GM12864 (cell line): ENCODE results near the gene POLR1D.

Experiments
- DNase-seq: peaks from one replicate; pipeline ENCODE4 v3.0.0-alpha.2; 2011; ENCODE audit warnings: low read depth
- H3K4me3 ChIP-seq: 2 replicates; pipeline ENCODE4 v1.5.1; 2011; ENCODE audit warnings: mild to moderate bottlenecking, low read depth, low read length, control low read depth
- TF ChIP-seq, protein P1 (sequence below): IDR thresholded peaks from 2 replicates; pipeline ENCODE4 v1.5.1; 2011; ENCODE audit warnings: low read depth, mild to moderate bottlenecking, moderate library complexity, low read length, control low read depth, inconsistent platforms; ENCODE audit errors: missing control alignments

Gene POLR1D

DNA sequence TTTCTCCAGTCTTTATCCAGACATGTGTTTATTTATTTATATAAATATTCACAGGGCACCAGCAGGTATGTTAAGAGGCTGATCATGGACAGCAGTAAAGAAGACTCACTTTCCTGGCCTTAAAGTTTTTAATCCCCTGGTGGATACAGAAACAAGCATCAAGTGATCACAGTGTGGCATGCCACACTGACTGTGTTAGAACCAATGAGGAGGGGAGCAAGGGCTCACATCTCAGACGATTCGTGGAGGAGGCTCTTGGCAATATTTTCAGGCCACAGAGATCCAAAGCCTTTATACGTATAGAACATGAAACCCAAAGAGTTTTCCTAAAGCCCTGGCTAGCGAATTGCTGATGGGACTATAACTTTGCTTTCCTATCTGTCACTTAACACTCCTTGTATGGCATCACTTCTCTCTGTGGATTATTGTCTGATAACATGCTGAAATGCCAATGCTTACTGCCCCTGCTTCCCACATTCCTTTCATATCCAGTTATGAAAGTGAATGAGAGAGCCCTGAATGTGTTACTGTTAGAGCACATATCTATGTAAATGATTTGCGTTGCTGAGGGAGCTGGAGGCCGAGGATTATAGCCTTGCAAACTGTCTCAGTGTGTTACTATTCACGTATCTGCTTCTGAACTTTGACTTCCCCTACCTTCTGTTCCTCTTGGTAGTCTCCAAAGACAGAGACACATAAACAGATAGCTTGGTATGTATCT is 37.6 kb downstream of the POLR1D start:
- no peak for DNase-seq
- no peak overlapping the region for H3K4me3 ChIP-seq
- TF ChIP-seq, protein P1, sequence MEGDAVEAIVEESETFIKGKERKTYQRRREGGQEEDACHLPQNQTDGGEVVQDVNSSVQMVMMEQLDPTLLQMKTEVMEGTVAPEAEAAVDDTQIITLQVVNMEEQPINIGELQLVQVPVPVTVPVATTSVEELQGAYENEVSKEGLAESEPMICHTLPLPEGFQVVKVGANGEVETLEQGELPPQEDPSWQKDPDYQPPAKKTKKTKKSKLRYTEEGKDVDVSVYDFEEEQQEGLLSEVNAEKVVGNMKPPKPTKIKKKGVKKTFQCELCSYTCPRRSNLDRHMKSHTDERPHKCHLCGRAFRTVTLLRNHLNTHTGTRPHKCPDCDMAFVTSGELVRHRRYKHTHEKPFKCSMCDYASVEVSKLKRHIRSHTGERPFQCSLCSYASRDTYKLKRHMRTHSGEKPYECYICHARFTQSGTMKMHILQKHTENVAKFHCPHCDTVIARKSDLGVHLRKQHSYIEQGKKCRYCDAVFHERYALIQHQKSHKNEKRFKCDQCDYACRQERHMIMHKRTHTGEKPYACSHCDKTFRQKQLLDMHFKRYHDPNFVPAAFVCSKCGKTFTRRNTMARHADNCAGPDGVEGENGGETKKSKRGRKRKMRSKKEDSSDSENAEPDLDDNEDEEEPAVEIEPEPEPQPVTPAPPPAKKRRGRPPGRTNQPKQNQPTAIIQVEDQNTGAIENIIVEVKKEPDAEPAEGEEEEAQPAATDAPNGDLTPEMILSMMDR = no peak

DNA sequence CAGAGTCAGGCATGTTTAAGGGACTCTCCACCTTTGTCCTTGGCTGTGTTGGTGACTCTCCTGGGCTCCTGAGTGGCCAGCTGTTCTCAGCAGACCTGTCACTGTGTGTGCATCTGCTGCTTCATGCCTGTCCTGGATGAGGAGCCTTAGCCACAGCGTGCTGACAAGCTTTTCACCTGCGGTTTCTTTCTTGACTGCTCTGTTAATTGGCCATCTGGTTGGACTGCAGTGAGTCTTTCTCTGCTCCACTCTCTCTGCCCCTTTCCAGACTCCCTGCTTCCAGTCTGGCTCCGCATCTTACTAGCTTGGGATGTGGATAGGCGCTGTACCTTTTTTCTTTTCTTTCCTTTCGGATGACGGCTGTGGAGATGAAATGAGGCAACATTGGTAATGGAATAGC is 38.8 kb downstream of the POLR1D start:
- H3K4me3 ChIP-seq = no peak overlapping the region
- no peak for DNase-seq
- TF ChIP-seq, protein P1 = no peak

DNA sequence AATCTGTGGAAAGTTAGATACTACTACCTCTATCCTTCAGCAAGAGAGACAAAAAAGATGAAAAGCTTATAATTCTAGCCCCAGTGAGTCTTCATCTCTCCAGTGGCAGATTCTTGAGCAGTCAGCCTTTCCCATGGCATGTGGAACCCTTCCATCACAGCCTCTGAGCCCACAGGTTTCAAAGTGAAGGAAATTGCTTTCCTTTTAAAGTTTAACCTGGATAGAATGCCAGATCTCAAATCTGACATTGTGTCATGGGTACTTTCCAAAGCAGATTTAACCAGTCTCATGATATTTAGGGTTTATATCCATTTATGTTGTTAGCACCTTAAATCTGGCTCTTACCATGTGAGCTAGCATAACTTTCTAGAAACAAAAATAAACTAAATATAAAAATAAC is 39.3 kb downstream of the POLR1D start:
- TF ChIP-seq, protein P1 = no peak
- H3K4me3 ChIP-seq = no peak overlapping the region
- no peak for DNase-seq

DNA sequence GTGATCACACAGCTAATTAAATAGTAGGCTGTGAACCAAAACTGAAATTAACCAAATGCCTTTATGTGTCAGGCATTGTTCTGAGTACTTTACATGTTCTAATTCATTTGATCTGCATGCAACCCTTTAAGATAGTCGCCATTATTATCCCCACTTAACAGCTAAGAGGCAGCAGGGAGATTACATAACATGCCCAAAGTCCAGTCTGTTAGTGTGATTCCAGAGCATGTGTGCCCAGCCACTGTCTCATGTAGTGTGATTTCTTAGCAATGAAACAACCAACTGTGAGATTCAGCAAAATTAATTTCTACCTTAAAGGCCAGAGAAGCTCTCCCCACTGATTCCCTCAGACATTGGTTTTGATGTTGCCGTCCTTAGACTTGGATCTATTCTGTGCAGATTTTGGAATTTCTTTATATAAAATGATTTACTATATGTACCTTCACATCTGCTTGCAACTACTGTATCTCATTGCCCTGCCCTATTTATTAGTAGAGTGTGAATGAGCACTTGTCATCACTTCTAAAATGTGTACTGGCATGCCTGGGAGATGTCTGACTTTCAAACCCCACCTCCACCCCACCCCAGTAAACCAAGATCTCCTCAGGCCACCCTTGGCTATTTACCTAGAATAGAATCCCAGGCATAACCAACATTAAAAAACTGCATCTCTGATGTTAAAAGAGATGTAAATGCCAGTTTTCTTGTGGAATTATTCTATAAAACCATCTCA is 41.2 kb downstream of the POLR1D start:
- no peak for DNase-seq
- H3K4me3 ChIP-seq = no peak overlapping the region
- TF ChIP-seq, protein P1 = no peak

DNA sequence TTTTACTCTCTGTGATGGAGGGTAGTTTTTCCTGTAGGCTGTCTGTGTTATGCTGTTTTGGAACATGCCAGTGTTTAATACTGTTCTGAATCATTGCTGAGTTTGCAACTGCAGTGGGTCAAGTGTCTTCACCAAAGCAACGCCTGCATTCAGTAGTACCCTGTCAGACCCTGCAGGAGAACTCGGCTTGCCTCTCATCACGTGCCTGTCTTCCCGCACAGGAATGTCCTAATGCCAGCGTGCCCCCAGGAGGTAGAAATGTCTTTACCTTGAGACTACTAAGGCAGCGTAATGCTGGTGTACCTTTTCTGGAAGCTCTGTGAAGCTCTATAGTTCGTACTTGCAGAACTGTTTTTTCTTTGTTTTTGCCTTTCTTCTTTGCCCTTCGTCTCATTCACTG is 42.3 kb downstream of the POLR1D start:
- TF ChIP-seq, protein P1 = no peak
- no peak for DNase-seq
- no peak overlapping the region for H3K4me3 ChIP-seq

DNA sequence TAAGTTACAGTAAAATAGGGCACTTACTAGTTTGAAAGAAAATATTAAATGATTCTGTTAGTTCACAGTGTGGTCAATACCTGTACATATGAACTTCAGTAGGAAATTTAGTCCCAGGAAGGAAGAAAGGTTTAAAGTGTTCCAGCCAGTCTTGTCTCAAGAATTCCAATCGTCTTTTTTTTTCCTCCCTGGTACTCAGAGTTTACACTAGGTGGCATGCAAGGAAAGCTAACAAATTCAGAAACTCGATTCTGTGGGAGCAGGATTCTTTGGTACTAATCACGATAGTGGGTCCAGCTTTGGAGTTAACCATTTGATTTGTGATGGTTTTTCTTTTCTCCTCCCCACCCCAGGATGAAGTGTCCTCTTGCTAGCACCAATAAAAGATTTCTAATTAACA is 43.6 kb downstream of the POLR1D start:
- TF ChIP-seq, protein P1 = no peak
- H3K4me3 ChIP-seq = no peak overlapping the region
- DNase-seq = no peak

DNA sequence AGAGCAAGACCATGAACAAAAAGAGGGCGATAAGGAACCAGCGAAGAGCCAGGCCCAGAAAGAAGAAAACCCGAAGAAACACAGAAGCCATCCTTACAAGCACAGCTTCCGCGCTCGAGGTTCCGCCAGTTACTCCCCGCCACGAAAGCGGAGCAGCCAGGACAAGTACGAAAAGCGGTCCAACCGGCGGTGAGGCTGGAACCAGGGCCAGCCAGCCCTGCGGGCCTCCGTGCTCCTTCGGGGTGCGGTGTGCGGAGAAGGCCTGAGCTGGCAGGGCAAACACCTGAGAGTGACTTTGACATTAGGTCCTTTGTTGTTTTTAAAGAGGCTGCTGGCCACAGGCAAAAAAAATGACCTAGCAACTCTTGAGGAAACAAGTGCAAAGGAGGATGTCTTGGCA is 44.1 kb downstream of the POLR1D start:
- TF ChIP-seq, protein P1 = no peak
- no peak overlapping the region for H3K4me3 ChIP-seq
- no peak for DNase-seq
